ENCODE data around the gene KLHL6.

- TF ChIP-seq CTCF (IDR thresholded peaks at IDR 0.05) (no peak), SIN3A (IDR thresholded peaks at IDR 0.05; ENCODE audit: borderline replicate concordance, insufficient read depth, low read depth, low read length) (no peak)
Observed at GRCh38 chr3:183460081-183461055, 95.1 kb downstream of the KLHL6 start.
